Activated T-helper 1 cell treated with Interleukin-2 at 50 U/mL for 16 hours (primary cell): ENCODE data around the gene ZBTB43.
"Not testable (repeated sequence)": the region's sequence is repeated elsewhere in the genome, so short reads cannot be mapped to it uniquely, and the experiment has no call there.

Experiments used
- DNase-seq: peaks from one replicate; pipeline ENCODE4 v3.0.0-alpha.2; 2020; ENCODE audit warnings: low read depth

ZBTB43 gene, protein sequence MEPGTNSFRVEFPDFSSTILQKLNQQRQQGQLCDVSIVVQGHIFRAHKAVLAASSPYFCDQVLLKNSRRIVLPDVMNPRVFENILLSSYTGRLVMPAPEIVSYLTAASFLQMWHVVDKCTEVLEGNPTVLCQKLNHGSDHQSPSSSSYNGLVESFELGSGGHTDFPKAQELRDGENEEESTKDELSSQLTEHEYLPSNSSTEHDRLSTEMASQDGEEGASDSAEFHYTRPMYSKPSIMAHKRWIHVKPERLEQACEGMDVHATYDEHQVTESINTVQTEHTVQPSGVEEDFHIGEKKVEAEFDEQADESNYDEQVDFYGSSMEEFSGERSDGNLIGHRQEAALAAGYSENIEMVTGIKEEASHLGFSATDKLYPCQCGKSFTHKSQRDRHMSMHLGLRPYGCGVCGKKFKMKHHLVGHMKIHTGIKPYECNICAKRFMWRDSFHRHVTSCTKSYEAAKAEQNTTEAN

DNA sequence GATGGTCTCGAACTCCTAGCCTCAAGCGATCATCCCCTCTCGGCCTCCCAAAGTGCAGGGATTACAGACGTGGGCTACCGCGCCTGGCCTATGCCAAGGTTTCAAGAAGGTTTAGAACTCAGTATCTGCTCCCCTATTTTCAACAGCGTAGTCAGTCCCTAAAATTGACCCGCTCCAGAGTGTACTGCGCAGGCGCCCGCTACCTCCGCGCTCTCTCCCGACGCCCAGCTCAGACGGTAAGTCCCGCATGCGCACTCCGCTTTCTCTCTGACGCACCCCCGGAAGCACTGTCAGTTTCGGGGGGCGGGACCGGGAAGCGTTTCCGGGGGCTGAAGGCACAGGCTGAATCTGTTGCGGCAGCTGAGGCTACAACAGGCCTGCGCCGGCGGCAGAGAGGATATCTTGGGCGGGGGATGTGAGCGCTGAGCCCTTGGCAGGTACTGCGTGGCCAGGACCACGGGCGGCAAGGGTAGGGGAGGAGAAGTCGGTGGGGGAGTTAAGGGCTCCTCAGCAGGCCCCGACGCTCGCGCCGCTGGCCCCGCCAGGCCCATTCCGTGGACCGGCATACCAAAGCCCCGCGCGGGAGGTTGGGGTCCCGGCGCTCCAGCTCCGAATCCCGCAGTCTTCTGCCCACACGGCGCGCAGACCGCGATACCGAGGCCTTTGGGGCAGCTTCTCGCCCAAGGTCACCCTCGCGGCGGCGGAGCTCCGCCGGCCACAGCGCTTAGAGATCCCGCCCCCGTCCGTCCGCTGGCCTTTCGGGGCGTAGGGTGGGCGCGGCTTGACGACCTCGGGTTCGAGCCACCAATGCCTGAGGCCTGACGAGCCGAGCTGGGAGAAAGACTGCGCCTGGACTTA lies at the start of gene ZBTB43:
ZBTB43 (plus strand) TSS at position 345 of the 858 bp plus-strand sequence. CDS start 27,470 bp downstream, outside the sequence.
- DNase-seq: peak; percentile 97

DNA sequence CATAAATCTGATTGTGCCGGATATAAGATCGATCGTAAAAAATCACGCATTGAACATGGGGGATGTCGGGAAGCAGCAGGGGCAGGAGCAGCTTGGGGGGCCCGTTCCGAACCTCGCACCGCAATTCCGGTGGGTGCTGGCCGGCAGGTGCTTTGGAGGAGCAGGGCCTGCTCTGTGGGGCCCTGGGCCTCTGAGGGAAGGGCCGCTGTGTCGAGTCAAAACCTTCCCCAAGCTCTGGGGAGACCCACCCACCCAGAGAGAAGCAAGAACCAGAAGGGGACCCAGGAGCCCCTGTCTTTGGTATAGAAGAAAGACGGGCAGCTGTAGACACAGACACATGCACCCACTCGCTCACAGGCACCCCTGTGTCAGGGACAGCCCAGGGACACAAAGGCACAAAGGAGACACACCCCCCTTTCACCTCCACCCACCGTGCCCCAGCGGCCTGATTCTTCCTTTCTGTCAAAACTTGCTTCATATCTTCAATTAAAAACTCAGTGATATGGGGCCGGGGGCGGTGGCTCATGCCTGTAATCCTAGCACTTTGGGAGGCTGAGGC lies 49.4 kb upstream of the ZBTB43 start:
- DNase-seq: no peak

DNA sequence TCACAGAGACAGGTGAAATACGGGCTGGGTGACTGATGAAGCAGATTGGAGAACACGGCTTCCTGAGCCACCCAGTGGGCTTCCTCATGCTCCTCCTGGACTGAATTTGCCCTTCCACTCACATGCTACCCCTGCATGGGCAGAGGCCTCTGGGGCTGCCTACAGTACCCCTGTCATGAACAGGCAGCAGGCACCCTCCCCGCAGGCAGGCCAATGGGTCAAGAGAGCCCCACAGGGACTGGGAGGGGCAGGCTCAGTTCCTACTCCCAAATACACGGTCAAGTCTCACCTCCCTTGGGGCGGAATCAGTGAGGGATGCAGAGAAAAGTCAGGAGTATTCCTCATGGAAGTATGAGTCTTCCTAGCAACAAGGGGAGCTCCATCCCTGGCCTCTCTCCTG lies 48.6 kb upstream of the ZBTB43 start:
- DNase-seq: no peak

DNA sequence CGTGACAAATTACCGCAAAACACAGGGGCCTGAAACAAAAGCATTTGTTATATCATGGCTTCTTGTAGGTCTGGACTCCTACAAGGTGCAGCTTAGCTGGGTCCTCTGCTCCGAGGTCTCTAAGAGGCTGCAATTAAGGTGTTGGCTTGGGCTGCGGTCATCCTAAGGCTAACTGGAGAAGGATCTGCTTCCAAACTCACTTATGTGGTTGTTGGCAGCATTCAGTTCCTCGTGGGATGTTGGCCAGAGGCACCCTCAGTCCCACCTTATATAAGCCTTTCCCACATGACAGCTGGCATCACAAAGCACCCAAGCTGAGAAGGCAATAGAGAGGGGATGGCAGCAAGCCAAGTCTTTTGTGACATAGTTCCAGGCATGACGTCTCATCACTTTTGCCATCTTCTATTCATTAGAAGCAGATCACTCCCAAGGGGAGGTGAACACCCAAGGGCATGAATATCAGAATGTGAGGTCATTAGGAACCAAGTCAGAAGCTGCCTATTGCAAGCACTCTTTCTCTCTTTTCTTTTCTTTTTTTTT lies 47.9 kb upstream of the ZBTB43 start:
- no peak for DNase-seq

DNA sequence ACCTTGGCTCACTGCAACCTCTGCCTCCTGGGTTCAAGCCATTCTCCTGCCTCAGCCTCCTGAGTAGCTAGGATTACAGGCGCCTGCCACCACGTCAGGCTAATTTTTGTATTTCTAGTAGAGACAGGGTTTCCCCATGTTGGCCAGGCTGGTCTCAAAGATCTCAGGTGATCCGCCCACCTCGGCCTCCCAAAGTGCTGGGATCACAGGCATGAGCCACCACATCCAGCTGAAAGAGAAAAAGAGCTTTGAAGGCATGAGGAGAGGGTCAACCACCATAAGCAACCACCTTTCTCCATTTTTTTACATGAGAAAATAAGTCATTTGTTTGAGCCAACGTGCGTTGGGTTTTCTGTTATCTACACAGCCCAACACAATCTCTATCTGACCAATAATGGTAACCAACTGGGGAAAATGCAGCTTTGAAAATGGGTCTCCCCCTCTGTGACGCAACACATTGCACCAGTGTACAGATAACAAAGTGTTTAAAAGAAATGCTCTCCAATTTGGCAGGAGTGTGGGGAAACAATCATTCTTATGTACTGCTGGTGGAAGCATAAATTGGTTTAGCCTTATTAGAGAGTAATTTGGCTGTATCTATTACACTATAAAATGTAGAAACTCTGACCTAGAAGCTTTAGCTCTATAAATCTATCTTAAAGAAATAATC lies 45.8 kb upstream of the ZBTB43 start:
- DNase-seq: no peak

DNA sequence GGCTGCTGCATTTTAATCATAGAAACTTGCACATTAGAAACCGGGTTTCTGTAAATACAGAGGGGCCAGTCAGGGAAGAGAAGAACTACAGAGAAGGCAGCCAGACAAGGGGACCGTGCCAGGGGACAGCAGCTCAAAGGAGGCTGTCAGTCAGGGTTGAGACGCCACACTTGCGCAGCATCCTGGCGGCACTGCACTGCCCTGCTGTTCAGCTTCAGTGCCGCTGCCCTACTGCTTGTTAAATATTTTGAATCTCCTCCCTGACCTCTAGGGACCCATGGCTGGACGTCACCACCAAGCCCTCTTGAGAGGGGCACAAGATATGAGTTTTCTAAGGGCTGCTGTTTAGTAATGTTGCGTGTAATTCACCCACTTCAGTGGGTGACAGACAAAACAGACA lies 43.6 kb upstream of the ZBTB43 start:
- DNase-seq: no peak

DNA sequence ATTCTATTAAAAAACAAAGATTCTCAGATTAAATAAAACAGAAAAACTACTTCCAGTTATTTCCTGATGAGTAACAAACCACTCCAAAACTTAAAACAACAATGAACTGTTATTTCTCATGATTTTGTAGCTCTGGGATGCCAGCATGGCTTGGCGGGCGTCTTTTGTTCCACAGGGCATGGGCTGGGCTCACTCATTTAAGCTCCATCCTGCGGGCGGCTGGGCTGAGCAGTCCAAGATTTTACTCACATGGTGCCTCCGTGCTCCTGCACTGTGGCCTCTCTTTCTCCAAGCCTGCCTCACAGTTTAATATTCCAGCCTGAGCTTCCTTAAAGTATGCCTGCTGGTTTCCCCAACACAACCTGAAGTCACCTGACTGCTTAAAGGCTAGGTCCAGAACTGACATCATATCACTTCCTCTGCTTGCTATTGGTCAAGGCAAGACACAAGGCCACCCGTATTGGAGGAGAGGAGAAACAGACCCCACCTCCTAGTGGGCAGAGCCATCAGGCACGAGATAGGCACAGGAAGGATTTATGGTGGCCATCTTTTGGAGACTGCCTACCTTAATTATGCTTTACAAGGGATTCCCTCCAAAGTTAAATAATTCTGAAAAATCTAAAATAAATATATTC lies 41.6 kb upstream of the ZBTB43 start:
- no peak for DNase-seq

DNA sequence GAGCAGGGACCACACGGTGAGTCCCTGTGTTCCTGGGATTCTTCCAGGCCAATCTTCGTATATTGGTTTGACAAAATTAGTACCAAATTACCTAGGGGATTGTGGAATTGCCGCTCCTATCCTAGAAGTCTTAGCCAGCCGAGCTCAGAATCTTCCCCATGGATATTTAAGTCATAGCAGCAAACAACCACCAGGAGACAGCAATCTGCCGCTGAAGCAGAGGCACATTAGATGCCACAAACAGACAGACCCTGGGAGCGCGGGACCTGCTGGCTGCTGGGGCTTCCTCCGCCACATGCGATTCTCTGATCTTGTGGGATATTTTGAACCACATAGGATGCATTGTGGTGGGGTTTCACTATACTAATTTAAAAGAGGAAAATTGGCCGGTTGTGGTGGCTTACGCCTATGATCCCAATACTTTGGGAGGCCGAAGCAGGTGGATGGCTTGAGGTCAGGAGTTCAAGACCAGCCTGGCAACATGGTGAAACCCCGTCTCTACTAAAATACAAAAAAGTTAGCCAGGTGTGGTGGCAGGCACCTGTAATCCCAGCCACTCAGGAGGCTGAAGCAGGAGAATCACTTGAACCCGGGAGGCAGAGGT lies 31.7 kb upstream of the ZBTB43 start:
- DNase-seq: no peak

DNA sequence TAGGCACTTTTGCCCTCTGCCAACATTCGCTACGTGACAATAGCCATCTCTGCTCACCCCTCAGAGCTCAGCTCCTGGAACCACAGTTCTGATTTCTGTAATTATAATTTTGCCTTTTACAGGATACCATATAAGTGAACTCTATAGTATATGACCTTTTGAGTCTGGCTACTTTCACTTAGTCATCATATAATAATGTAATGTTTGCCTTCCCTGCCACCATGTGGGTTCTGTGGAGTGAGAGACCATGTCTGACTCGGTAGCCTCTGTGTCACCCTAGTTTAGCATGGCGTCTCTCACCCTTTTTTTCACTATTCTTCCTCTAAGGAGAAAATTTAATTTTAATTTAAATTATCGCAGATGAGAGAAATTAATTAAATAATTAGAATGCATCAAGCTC lies 28.9 kb upstream of the ZBTB43 start:
- DNase-seq: no peak

DNA sequence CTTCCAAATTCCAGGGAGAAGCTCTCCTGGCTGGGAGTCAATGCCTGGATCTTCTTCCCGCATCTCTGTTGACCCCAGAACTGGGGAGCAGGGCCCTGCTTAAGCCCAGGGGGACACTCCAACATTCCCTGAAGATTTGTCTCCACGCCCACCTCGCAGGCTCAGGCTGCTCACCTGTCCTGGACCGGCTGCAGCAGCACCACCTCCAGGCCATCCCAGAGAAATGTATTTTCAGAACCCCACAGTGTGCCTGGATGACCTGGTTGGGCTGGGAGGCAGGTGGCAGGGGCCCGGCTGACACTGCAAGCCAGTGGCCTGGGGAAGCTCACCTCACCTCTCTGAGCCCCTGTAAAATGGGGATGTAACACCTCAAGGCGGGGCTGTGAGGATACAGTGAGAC lies 27.1 kb upstream of the ZBTB43 start:
- no peak for DNase-seq

DNA sequence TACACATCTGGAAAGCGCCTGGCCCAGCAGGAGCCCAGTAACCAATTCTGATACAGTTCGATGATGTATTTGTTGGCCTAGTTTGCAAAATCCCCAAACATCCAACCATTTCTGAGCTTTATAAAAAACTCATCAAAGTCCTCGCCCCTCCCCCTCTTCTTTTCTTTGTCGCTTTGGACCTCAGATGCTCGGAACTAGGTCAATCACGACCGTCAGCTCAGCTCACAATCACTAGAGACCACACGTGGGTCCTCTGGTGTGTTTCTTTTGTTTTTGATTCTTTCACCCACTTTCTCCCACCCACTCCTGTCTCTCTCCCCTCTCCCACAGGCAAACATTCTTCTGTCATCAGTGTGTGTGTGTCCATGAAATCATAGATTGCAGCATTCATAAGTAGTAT lies 26.7 kb upstream of the ZBTB43 start:
- no peak for DNase-seq

DNA sequence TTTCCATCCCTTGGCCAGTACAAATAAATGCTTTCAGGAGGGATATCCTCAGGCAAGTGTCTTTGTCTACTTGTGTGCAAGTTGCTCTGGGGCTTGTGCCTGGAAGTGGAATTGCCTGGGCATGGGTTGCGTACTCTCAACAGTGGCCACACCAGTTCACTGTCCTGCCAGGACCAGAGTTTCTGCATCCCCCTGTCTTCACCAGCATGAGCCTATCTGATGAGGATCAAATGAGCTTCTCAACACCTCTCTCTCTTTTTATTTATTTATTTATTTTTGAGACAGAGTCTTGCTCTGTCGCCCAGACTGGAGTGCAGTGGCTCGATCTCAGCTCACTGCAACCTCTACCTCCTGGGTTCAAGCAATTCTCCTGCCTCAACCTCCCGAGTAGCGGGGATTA lies 26.1 kb upstream of the ZBTB43 start:
- not testable (repeated sequence) for DNase-seq

DNA sequence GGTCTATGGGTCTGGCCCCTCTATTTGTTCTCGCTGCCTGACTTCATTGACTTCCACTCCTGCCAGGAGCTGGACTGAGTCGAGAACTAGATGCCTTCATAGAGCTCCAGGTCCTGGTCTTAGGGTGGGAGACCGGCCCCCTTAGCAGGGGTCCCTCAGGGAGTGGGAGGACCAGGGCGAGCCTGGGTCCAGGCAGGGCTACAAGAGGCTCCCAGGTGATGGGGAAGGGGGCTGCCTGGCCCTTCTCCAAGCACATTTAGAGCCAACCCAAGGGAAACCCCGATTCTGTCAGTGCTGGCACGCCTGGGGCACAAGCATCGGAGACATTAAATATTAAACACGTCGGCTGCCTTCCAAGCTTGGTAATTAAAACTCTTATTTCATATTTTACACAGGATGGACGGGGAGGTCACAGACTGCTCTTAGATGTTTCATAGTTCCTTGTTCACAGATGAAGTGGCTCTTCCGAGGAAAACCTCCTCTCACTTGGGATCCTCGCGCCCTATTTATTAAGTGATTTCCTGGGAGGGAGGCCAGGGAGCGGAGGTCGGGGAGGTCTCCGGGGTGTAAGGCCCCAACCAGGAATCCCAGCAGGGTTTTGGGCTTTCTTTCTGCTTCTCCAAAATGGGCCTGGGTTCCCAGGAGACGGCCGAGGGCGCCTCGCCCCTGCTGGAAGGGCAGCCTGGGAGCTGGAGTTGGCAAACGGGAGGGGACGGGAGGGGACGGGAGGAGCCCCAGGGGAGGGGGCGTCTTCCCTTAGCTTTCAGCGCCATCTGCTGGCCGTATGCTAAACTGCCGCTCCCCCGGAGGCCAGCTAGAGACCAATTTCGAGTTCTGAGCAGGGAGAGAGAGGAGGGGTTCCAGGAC lies 23.4 kb upstream of the ZBTB43 start:
- peak; percentile 67 for DNase-seq

DNA sequence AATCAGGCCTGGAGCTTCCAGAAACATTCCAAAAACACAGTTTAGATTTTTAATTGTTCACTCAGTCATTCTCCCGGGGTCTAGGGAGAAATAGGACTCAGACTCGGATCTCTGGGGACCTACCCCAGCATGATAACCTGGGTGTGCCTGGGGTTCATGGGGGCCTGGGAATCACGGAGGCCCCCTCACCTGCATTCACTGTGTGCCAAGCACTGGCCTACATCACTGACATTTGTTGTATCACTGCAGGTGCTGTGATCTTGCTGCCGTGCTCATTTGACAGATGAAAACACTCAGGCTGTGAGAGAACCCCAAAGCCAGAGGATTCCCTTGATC lies 22.8 kb upstream of the ZBTB43 start:
- no peak for DNase-seq

DNA sequence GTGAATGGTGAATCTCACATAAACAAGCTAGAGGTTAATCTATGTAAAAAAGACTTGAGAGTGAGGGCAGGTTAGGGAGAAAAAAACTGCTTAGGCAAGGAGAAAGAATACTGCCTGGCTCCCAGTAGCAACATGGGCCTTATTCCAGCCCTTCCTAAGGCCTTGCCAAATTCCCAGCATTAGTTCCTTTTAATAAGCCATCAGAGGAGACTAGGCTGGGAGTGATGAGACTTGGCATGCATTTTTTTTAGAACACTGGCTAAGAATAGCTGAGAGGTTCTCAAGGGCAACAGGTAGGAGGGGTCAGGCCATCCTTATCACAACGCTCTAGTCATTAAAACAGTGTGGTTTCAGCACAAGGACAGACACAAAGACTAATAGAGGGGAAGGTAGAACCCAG lies 20.9 kb upstream of the ZBTB43 start:
- no peak for DNase-seq

DNA sequence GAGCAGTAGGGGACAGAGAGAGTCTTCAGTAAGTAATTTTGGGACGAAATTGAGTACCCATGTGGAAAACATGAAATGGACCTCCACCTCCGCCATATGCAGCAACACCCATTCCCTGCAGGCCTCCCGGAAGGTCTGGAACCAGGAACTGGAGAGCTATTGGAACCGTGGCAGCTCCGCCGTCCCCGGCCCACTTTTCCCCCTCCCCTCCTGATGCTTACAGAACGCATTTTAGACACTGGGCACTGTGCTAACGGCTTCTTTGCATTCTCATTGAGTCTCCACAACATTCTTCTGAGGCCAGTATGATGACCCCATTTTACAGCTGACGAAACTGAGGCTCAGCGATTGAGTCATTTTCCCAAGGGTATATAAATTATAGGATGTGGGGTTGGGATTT lies 20.4 kb upstream of the ZBTB43 start:
- no peak for DNase-seq

DNA sequence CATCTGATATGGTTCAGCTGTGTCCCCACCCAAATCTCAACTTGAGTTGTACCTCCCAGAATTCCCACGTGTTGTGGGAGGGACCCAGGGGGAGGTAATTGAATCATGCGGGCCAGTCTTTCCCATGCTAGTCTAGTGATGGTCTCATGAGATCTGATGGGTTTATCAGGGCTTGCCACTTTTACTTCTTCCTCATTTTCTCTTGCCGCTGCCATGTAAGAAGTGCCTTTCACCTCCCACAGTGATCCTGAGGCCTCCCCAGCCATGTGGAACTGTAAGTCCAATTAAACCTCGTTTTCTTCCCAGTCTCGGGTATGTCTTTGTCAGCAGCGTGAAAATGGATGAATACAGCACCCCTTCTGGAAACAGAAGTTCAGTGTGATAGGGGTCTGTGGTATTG lies 20.0 kb upstream of the ZBTB43 start:
- not testable (repeated sequence) for DNase-seq

DNA sequence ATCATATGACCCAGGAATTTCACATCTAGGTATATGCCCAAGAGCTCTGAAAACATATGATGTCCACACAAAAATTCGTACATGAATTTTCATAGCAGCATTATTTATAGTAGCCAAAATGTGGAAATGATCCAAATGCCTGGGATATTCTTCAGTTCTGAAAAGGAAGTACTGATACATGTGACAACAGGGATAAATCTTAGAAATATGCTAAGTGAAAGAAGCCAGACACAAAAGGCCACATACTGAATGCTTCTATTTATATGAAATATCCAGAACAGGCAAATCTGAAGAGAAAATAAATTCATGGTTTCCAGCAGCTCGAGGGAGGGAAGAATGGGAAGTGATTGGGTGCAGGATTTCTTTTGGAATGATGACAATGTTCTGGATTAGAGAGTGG lies 16.8 kb upstream of the ZBTB43 start:
- DNase-seq: no peak

DNA sequence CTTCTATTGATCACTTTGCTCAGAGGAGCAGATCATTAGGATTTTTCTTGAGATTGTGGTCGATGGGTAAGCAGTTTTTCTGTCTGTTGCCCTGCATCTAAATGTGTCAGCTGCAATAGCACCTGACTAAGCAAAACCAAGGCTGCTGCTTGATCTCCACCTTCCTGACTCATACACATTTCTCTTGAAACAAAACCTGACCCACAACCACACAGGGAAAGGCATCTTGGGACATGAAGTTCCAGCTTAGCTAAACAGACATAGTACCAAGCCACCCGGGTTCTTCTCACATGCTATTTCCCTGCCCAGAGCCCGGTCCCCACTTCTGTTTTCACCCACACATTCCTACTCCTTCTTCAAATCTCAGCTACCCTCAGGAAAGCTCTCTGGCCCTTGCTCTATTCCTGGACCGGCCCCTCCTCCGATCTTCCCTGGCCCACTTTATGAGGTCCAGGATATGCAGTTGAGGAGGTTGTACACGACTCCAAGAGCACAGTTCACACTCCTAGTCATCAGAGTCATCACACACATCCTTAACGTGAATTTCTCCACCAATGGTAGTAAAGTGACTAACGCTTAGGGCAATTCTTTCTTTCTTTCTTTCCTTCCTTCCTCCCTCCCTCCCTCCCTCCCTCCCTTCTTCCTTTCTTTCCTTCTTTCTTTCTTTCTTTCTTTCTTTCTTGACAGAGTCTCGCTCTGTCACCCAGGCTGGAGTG lies 16.0 kb upstream of the ZBTB43 start:
- no peak for DNase-seq

DNA sequence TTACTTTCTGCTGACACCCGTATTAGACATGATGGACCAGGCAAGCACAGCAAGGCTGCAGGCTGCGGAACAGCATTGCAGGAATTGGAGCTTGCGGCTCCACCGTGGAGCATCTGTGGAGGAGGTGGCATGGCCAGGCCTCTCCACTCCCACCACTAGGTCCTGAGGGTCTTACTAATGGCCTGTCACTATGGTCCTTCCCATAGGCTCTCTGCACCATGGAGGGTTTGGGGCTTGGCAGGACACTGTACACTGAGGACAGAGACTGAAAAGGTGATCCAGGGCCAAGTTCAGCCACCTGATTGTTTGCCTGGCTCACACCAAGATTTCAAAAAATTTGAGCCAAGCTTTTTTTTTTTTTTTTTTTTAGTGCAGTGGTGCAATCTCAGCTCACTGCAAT lies 14.3 kb upstream of the ZBTB43 start:
- DNase-seq: no peak
